Measurements from ENCODE around the gene DYRK1B.
A peak's percentile ranks its signal among the peaks of the same experiment; 100 is the strongest.

Gene DYRK1B

GRCh38 chr19:39846678-39847486, 12.9 kb upstream of the DYRK1B start:
- TF ChIP-seq CTCF (IDR thresholded peaks at IDR 0.05), result no peak
- Histone ChIP-seq H3K9me3 (no peaks in the 10 kb centered on the region), H3K4me3 (peak overlapping the region; percentile 81 to 93), H3K27ac (peak overlapping the region; percentile 81 to 91), H3K36me3 (no peaks in the 10 kb centered on the region), H3K27me3 (no peaks in the 10 kb centered on the region), H3K4me1 (peaks cover 0 to 53% (median 27%) of the 10 kb centered on the region in 4 donors)
- intact Hi-C loops (cut with DNase I; ENCODE audit: low total_unique reads), result loop anchor here (5.0 kb wide), 1 partner anchor 125 kb away; the partner anchor contains the start of gene PSMC4
- no peak for DNase-seq

DNA sequence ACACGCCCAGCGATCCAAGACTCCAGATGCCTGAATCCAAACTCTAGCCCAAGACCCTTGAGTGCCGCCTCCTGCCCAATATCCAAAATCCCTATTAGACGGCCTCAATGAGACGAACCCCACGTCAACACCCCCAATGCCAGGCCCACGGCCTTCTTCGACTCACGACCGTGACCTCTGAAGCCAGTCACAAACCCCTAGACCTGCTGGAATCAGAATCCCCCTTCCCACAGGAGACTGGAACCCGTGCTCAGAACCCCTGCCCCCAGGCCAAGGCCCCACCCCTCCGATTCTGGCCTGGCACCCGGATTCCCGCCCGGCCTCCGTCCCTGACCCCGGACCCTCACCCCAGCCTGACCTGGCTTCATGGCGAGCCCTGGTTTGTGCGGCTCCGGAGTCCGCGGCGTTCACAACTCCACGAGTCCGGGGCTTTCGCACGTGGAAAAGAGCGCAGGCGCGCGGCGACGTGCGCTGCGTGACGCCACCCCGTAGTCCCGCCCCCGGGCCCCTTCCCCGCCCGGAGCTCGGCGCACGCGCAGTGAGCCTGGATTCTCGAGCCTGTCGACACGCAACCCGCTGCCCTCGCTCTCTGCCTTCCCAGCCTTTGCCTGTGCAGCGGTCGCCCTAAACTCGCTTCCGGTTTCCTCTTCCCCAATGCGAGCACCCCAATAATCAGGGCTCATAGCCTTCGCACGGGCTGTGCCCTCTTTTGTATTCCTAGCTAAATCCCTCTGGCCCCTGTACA, 12.1 kb upstream of the DYRK1B start, which contains the start of gene FBL:
Gene FBL (minus strand): TSS at position 447 of the 745 bp plus-strand sequence. CDS start 79 bp downstream, at position 368.
- DNase-seq, result peak; percentile 93 to 97
- Histone ChIP-seq H3K27ac (peak within 1 kb of the TSS; percentile 81 to 91), H3K27me3 (no peaks in the 10 kb centered on the region), H3K4me3 (peak within 1 kb of the TSS; percentile 81 to 93), H3K4me1 (peaks cover 0 to 59% (median 29%) of the 10 kb centered on the region in 4 donors), H3K9me3 (no peaks in the 10 kb centered on the region), H3K36me3 (no peaks in the 10 kb centered on the region)
- TF ChIP-seq CTCF (IDR thresholded peaks at IDR 0.05), result no peak
- intact Hi-C loops (cut with DNase I; ENCODE audit: low total_unique reads), result loop anchor here (5.0 kb wide), 1 partner anchor 126 kb away; the partner anchor contains the start of gene PSMC4

GRCh38 chr19:39845584-39845932, 11.6 kb upstream of the DYRK1B start:
- Histone ChIP-seq H3K4me3 (peak overlapping the region; percentile 81 to 93), H3K27me3 (no peaks in the 10 kb centered on the region), H3K27ac (peak overlapping the region; percentile 81 to 91), H3K36me3 (peaks cover 0 to under 1% (median 0%) of the 10 kb centered on the region in 3 donors), H3K9me3 (no peaks in the 10 kb centered on the region), H3K4me1 (peaks cover 0 to 55% (median 29%) of the 10 kb centered on the region in 4 donors)
- no peak for TF ChIP-seq CTCF (IDR thresholded peaks at IDR 0.05)
- intact Hi-C loops (cut with DNase I; ENCODE audit: low total_unique reads), result loop anchor here (5.0 kb wide), 1 partner anchor 127 kb away; the partner anchor contains the start of gene PSMC4
- no peak for DNase-seq

DNA sequence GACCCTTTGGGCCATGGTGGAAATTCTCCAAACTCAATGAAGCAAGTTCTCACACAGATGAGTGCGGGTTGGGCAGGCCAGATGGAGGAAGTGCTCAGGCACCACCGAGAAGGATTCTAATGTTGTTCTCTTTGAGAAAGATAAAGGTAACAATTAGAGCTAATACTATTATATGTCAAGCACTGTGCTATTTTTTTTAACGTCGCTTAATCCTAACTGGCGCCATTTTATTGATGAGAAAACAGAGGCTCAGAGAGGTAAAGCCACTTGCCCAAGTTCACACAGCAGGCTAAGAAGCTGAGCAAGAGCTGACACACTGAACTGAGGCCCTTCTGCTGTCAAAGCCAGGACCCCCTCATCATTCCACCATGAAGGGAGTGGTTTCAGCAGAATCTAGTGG, 11.2 kb upstream of the DYRK1B start:
- H3K27ac ChIP-seq, result peak overlapping the region in 1 of 2 donors; percentile 91
- intact Hi-C loops (cut with DNase I; ENCODE audit: low total_unique reads), result loop anchor here (5.0 kb wide), 1 partner anchor 127 kb away; the partner anchor contains the start of gene PSMC4
- no peak for DNase-seq

More for the DNA sequence above, 11.2 kb upstream of the DYRK1B start:
- peak overlapping the region; percentile 81 to 93 for H3K4me3 ChIP-seq
- peaks cover 0 to 55% (median 29%) of the 10 kb centered on the region in 4 donors for H3K4me1 ChIP-seq
- H3K36me3 ChIP-seq, result peaks cover 0 to 4% (median 0%) of the 10 kb centered on the region in 3 donors
- no peak for TF ChIP-seq CTCF (IDR thresholded peaks at IDR 0.05)
- no peaks in the 10 kb centered on the region for H3K9me3 ChIP-seq
- no peaks in the 10 kb centered on the region for H3K27me3 ChIP-seq
